ENCODE results near the gene MINPP1.

DNA sequence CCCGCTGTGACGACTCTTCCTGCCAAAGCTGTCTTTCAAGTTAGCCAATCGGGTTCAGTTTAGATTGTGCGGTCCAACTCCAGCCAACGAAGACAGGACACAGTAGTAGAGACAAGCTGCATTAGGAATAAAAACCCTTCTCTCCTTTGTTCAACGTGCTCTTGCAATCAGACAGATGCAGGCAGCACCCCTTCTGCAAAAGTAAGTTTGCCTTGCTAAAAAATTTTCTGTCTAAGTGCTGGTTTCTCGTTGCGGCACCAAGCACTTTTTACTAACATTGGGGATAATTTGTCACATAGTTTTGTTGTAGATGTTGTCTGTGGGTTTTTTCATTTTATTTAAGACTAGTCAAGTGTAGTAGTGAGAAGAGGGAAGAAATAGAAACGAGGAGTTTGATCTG lies 58.1 kb downstream of the MINPP1 start:
- TF ChIP-seq BHLHE40 (IDR thresholded peaks at IDR 0.05; ENCODE audit: low read depth, low read length) (no peak), RAD21 (IDR thresholded peaks at IDR 0.05; ENCODE audit: low read length) (no peak), POLR2A (IDR thresholded peaks at IDR 0.05; ENCODE audit: low read depth, low read length) (no peak), SMC3 (IDR thresholded peaks at IDR 0.05; ENCODE audit: low read depth, low read length) (no peak), RFX5 (IDR thresholded peaks at IDR 0.05; ENCODE audit: low read depth, low read length) (no peak), RCOR1 (IDR thresholded peaks at IDR 0.05; ENCODE audit: insufficient replicate concordance, low read length) (no peak), MAZ (IDR thresholded peaks at IDR 0.05; ENCODE audit: borderline replicate concordance, low read depth, low read length) (no peak), MAFK (IDR thresholded peaks at IDR 0.05; ENCODE audit: low read depth, low read length) (no peak), MXI1 (IDR thresholded peaks at IDR 0.05; ENCODE audit: borderline replicate concordance, low read depth, low read length) (no peak), NFE2L2 (IDR thresholded peaks at IDR 0.05; ENCODE audit: low read depth, low read length) (no peak), FOS (IDR thresholded peaks at IDR 0.05; ENCODE audit: low read depth, low read length) (no peak)
- TF ChIP-seq, protein P1, sequence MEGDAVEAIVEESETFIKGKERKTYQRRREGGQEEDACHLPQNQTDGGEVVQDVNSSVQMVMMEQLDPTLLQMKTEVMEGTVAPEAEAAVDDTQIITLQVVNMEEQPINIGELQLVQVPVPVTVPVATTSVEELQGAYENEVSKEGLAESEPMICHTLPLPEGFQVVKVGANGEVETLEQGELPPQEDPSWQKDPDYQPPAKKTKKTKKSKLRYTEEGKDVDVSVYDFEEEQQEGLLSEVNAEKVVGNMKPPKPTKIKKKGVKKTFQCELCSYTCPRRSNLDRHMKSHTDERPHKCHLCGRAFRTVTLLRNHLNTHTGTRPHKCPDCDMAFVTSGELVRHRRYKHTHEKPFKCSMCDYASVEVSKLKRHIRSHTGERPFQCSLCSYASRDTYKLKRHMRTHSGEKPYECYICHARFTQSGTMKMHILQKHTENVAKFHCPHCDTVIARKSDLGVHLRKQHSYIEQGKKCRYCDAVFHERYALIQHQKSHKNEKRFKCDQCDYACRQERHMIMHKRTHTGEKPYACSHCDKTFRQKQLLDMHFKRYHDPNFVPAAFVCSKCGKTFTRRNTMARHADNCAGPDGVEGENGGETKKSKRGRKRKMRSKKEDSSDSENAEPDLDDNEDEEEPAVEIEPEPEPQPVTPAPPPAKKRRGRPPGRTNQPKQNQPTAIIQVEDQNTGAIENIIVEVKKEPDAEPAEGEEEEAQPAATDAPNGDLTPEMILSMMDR (conservative IDR thresholded peaks at IDR 0.05; ENCODE audit: low read depth, low read length) = no peak
- TF ChIP-seq, protein P2, sequence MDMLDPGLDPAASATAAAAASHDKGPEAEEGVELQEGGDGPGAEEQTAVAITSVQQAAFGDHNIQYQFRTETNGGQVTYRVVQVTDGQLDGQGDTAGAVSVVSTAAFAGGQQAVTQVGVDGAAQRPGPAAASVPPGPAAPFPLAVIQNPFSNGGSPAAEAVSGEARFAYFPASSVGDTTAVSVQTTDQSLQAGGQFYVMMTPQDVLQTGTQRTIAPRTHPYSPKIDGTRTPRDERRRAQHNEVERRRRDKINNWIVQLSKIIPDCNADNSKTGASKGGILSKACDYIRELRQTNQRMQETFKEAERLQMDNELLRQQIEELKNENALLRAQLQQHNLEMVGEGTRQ (IDR thresholded peaks at IDR 0.05; ENCODE audit: low read depth, low read length) = no peak
- TF ChIP-seq, protein P3, sequence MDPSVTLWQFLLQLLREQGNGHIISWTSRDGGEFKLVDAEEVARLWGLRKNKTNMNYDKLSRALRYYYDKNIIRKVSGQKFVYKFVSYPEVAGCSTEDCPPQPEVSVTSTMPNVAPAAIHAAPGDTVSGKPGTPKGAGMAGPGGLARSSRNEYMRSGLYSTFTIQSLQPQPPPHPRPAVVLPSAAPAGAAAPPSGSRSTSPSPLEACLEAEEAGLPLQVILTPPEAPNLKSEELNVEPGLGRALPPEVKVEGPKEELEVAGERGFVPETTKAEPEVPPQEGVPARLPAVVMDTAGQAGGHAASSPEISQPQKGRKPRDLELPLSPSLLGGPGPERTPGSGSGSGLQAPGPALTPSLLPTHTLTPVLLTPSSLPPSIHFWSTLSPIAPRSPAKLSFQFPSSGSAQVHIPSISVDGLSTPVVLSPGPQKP (IDR thresholded peaks at IDR 0.05; ENCODE audit: borderline replicate concordance, low read depth, low read length) = no peak
